Progenitor cell of endocrine pancreas (in vitro differentiated cells): ENCODE results near the gene DPP6. TPM values are rescaled to one million over a fixed set of nuclear protein-coding genes. Genes with fewer than 3 reads are reported as not detected.
"Not testable (repeated sequence)": the region's sequence is repeated elsewhere in the genome, so short reads cannot be mapped to it uniquely, and the experiment has no call there.

Experiments used
- DNase-seq: peaks from one replicate; pipeline ENCODE4 v3.0.0; 2021; ENCODE audit warnings: low spot score; ENCODE audit not compliant: unreplicated experiment
- H3K27ac Mint-ChIP-seq: 2 replicates; pipeline ENCODE4 v1.8.0; 2021; ENCODE audit warnings: mild to moderate bottlenecking, moderate library complexity, mixed read lengths
- H3K27me3 Mint-ChIP-seq: 2 replicates; pipeline ENCODE4 v1.8.0; 2021; ENCODE audit warnings: mixed read lengths
- H3K36me3 Mint-ChIP-seq: 2 replicates; pipeline ENCODE4 v1.8.0; 2022; ENCODE audit warnings: mixed read lengths; ENCODE audit not compliant: insufficient read depth
- H3K4me1 Mint-ChIP-seq: 2 replicates; pipeline ENCODE4 v1.8.0; 2021; ENCODE audit warnings: low read depth, mixed read lengths
- H3K4me3 Mint-ChIP-seq: 2 replicates; pipeline ENCODE4 v1.8.0; 2021; ENCODE audit warnings: low read depth, mild to moderate bottlenecking, moderate library complexity, mixed read lengths
- H3K9me3 Mint-ChIP-seq: 2 replicates; pipeline ENCODE4 v1.8.0; 2021; ENCODE audit warnings: low read depth, mixed read lengths
- total RNA-seq: library from RNA; stranded (reverse); gene quantifications from 2 replicates; pipeline ENCODE4 v1.2.1, GENCODE V29; 2021
- TF ChIP-seq, protein P1 (sequence below): fragments of 200-600 bp; sonication (generic); IDR thresholded peaks from one replicate; pipeline ENCODE4 v1.5.0; 2021; ENCODE audit warnings: antibody characterized with exemption, mild to moderate bottlenecking; ENCODE audit not compliant: unreplicated experiment

Gene DPP6
- total RNA-seq, 1 donor from 2014 or later, result 13.4 TPM

DNA sequence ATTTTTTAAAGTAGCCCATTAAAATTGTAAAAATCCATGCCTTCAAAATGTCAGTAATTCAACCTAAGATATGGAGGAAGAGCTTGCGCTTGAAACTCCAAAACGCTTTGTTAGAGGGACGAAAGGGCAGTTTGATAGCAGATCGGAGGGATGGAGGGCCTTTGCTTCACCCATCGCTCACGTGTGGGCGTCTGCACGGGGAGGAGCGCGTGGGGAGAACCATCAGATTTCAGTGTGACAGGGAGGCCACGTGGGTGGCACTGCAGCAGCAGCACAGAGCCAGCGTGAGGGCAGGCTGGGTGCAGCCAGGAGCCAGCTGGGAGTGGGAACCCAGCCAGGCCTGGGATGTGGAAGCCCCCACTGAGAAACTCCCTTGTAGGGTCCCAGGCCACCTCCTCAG lies 625.3 kb downstream of the DPP6 start:
- no peak for DNase-seq
- H3K4me3 Mint-ChIP-seq, result no peak overlapping the region
- peaks cover 3% of the 10 kb centered on the region for H3K36me3 Mint-ChIP-seq
- H3K9me3 Mint-ChIP-seq, result no peaks in the 10 kb centered on the region
- no peaks in the 10 kb centered on the region for H3K27me3 Mint-ChIP-seq
- TF ChIP-seq, protein P1, sequence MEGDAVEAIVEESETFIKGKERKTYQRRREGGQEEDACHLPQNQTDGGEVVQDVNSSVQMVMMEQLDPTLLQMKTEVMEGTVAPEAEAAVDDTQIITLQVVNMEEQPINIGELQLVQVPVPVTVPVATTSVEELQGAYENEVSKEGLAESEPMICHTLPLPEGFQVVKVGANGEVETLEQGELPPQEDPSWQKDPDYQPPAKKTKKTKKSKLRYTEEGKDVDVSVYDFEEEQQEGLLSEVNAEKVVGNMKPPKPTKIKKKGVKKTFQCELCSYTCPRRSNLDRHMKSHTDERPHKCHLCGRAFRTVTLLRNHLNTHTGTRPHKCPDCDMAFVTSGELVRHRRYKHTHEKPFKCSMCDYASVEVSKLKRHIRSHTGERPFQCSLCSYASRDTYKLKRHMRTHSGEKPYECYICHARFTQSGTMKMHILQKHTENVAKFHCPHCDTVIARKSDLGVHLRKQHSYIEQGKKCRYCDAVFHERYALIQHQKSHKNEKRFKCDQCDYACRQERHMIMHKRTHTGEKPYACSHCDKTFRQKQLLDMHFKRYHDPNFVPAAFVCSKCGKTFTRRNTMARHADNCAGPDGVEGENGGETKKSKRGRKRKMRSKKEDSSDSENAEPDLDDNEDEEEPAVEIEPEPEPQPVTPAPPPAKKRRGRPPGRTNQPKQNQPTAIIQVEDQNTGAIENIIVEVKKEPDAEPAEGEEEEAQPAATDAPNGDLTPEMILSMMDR, result no peak
- no peak overlapping the region for H3K27ac Mint-ChIP-seq
- no peaks in the 10 kb centered on the region for H3K4me1 Mint-ChIP-seq

DNA sequence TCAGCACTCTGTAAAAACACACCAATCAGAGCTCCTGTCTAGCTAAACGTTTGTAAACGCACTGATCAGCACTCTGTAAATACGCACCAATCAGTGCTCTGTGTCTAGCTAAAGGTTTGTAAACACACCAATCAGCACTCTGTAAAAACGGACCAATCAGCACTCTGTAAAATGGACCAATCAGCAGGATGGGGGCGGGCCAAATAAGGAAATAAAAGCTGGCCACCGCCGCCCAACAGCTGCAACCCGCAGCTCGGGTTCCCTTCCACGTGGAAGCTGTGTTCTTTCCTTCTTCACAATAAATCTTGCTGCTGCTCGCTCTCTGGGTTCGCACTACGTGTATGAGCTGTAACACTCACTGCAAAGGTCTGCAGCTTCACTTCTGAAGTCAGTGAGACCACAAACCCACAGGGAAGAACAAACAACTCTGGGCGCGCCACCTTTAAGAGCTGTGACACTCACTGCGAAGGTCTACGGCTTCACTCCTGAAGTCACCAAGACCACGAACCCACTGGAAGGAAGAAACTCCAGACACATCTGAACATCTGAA lies 625.9 kb downstream of the DPP6 start:
- H3K9me3 Mint-ChIP-seq, result not testable (repeated sequence)

DNA sequence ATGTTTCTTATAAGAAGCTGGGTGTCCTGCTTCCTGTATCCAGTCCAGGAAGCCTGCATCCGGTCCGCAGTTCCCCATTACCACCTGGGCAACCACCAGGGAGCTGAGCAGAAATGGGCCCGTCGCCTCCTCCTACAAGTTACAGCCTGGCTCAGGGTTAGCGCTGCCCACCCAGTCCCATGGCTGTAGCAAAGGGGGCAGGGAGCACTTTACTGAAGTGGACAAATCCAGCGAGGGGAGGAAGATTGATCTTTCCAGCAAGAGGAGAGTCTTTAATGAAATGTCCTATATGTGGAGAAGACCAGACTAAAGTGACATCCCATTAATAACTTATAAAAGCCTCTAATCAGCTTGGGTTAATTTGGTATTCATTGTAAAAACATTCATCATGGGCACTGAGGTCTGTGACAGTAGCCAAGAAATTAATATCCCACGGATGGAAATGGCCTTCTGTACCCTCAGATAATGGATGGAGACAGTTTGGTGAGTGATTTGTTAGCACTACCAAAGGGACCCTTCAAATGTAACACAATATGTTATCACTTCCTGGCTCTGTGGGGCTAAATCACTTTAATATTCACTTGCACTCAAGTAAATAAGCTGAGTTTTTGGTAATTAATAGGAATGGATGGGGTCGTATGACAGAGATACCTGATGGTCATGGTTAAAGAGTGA lies 627.3 kb downstream of the DPP6 start:
- H3K9me3 Mint-ChIP-seq, result no peaks in the 10 kb centered on the region
- peaks cover 3% of the 10 kb centered on the region for H3K36me3 Mint-ChIP-seq
- H3K27me3 Mint-ChIP-seq, result no peaks in the 10 kb centered on the region
- no peak overlapping the region for H3K4me3 Mint-ChIP-seq
- DNase-seq, result no peak
- H3K4me1 Mint-ChIP-seq, result peaks cover 9% of the 10 kb centered on the region
- no peak overlapping the region for H3K27ac Mint-ChIP-seq
- TF ChIP-seq, protein P1, result no peak

More for the DNA sequence above, 625.9 kb downstream of the DPP6 start:
- not testable (repeated sequence) for H3K4me1 Mint-ChIP-seq, H3K4me3 Mint-ChIP-seq, H3K27me3 Mint-ChIP-seq, H3K36me3 Mint-ChIP-seq, H3K27ac Mint-ChIP-seq, DNase-seq

DNA sequence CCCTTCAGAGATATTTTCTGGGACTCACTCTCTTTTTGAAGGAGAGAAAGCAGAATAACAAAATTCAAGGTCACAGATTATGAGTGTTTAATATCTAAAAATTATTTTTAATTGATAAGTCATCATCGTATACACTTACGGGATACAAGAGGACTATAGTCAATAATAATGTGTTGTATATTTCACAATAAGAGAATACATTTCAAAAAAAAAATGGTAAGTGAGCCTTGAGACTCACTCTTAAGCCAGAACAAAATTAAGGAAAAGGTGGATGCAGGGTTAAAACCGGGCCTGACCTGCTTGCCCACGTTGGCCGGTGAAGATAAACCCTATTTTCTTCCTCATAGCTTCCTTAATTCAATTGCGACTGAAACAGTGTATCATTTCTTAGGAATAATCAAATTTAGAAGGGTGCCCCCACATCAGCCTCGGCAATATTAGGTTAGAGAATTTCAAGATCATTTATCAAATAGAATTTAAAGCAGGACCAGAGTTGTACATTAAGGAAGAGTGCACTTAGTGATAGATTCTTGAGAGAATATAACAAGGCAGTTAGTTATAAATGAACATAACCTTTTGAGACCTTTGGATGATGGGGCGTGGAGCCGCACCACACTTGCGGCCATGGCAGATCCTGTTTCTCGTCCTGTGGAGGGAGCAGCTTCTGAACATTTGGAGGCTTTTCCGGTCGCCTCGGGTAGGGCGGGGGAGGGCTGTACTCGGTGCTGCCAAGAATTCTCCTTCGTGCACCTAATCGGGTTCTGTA lies 628.9 kb downstream of the DPP6 start:
- H3K4me1 Mint-ChIP-seq, result peaks cover 9% of the 10 kb centered on the region
- TF ChIP-seq, protein P1, result no peak
- H3K27me3 Mint-ChIP-seq, result no peaks in the 10 kb centered on the region
- H3K36me3 Mint-ChIP-seq, result peaks cover 3% of the 10 kb centered on the region
- H3K4me3 Mint-ChIP-seq, result no peak overlapping the region
- H3K9me3 Mint-ChIP-seq, result no peaks in the 10 kb centered on the region
- no peak overlapping the region for H3K27ac Mint-ChIP-seq
- DNase-seq, result no peak

DNA sequence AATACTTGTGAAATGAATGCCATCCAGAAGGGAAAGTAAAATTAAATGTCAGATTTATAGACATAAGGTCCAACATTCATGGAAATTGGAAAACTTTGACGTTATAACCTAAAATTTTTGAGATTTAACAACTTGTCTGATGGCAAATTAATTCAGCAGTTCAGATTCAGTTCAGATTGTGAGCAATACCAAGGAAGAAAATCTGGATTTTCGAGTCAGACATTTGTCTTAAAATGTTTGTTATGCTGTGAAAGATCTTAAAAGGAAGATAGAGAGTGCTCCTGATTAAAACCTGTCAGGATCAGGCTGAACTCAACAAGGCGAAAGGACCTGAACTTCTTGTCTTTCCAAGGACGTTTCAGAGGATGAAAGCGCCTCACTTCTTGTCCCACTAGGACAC lies 629.8 kb downstream of the DPP6 start:
- DNase-seq, result no peak
- Mint-ChIP-seq H3K4me1 (peaks cover 9% of the 10 kb centered on the region), H3K27ac (no peak overlapping the region), H3K4me3 (no peak overlapping the region), H3K36me3 (peaks cover 2% of the 10 kb centered on the region), H3K9me3 (no peaks in the 10 kb centered on the region), H3K27me3 (no peaks in the 10 kb centered on the region)
- TF ChIP-seq, protein P1, result no peak
